ENCODE results near the gene F12.
A peak's percentile ranks its signal among the peaks of the same experiment; 100 is the strongest.

Gene F12

DNA sequence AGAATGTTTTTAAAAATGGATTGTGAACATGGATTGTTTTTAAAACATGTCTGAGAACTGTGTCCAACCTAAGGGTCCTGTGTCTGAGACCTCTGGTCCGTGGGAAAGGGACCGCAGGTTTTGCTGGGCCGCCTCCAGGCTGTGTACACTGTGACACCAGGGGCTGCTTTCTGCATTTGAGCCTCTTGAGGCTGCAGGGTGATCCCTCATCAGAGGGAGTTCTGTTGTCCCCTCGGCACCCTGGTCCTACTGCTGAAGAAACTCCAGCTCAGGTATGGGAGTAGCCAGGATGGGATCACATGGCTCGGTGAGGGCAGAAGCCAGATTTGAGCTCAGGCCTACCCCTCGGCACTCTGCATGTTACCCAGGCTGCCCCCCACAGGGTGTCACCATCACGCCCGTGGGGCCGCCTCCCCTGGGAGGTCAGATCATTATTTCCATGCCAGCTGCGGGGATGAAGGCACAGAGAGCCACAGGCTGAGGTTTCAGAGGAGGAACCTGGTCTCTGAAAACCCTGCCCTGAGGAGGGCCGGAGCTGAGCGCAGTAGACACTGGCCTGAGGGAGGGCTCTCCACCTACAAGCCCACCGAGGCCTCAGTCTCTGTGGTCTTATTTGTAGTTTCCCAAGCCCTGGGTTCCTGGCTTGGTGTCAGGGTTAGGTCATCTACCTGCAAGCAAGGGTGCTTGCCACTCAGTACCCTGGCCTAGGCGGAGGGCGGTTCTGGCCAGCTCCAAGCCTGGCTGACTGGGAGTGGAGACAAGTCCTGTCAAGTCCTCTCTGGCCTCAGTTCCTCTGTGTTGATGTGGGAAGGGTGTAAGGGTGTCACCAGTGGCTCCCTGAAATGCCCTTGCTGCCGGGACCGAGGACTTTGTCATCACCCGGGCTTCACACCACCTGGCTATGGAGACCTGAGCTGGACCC lies 40.0 kb upstream of the F12 start:
- no peak for DNase-seq (ENCODE audit: low spot score)
- TF ChIP-seq, protein P1, sequence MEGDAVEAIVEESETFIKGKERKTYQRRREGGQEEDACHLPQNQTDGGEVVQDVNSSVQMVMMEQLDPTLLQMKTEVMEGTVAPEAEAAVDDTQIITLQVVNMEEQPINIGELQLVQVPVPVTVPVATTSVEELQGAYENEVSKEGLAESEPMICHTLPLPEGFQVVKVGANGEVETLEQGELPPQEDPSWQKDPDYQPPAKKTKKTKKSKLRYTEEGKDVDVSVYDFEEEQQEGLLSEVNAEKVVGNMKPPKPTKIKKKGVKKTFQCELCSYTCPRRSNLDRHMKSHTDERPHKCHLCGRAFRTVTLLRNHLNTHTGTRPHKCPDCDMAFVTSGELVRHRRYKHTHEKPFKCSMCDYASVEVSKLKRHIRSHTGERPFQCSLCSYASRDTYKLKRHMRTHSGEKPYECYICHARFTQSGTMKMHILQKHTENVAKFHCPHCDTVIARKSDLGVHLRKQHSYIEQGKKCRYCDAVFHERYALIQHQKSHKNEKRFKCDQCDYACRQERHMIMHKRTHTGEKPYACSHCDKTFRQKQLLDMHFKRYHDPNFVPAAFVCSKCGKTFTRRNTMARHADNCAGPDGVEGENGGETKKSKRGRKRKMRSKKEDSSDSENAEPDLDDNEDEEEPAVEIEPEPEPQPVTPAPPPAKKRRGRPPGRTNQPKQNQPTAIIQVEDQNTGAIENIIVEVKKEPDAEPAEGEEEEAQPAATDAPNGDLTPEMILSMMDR (IDR thresholded peaks at IDR 0.05) = no peak
- H3K27ac ChIP-seq = no peak overlapping the region

DNA sequence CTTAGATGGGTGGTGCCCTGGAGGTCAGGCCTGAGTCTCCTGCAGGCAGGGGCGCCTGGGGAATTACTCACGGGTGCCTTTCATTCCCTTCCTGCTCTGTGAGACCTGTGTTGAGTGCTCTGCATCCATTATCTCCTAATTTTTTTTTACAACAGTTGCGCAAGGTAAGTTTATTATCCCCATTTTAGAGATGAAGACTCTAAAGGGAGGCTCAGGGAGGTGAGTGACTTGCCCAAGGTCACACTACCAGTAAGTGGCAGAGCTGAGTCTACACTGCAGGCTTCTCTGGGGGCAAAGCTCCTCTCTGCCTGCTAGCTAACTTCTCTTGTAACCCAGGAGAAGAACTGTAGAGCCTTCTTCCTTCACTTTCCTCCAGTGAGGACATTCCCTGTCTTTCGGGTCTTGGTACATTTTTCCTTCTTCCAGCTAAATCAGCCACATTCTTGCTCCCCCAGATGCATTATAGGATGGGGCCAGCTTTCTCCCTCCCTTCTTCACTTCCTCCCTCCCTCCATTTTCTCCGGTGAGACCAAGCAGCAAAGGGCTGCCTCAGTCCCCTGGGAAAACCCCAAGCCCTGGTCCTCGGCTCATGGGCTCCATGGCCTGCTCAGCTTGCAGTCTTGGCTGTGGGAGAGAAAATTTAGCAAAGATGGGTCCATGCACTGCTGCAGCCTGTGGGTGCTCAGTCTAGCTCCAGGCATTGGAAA lies 39.0 kb upstream of the F12 start:
- DNase-seq (ENCODE audit: low spot score) = no peak
- TF ChIP-seq, protein P1 (IDR thresholded peaks at IDR 0.05) = no peak
- H3K27ac ChIP-seq = no peak overlapping the region
- H3K4me3 ChIP-seq = no peak overlapping the region

More for the DNA sequence above, 40.0 kb upstream of the F12 start:
- no peak overlapping the region for H3K4me3 ChIP-seq

DNA sequence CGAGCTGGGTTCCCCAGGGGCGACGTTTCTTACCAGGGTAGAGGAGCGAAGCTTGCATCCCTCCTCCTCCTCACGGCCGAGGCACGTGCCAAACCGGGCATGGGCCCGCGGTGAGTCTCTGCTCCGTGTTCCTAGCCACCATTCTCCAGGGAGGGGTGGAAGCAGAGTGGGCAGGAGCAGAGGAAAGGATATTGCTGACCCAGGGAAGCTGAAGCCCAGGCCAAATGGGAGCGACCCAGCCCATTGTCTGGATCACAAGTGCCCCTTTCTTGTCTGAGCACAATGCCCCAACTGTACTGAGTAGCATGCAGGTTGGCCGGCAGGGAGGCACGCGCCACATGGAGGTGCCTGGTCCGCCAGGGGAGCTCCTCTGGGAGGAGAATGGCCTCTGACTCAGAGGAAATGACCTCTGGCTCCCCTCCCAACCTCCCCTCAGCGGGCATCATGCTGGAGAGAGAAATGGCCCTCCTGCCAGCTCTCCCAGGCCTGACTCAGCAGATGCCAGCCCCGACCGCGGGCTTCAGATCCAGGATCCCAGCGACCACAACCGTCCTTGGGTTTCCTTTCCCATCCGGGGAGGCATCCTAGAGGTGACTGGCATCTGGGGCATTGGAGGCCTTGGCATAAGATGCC lies 38.4 kb upstream of the F12 start:
- Histone ChIP-seq H3K27ac (no peak overlapping the region), H3K4me3 (peak overlapping the region; percentile 88)
- no peak for DNase-seq (ENCODE audit: low spot score)

DNA sequence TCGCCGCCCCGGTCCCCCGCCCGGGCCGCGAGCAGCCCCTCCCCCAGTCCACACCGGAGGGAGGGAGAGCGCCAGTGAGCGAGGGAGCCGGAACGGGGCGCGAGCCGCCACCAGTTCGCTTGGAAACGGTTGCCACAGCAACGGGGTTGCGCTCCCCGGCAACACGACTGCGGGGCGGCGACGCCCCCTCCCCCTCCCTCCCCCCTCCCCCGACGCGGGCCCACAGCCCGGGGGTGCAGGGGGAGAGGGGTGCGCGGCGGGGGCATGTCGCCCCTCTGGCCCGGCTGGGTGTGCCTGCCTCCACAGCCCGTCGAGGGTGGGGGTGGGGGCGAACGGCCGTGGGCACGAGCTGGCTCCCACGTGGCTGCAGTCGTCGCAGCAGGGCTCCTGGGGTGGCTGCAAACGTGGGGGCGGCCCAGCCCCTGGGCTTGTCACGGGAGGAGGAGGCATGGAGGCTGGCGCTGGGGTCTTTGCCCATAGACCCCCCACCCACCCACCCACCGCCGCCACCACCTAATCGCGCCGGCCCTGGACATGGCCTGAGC lies 37.8 kb upstream of the F12 start:
- TF ChIP-seq, protein P1 (IDR thresholded peaks at IDR 0.05) = no peak
- DNase-seq (ENCODE audit: low spot score) = no peak
- peak overlapping the region; percentile 88 for H3K4me3 ChIP-seq
- H3K27ac ChIP-seq = no peak overlapping the region

More for the DNA sequence above, 38.4 kb upstream of the F12 start:
- TF ChIP-seq, protein P1 (IDR thresholded peaks at IDR 0.05) = no peak

DNA sequence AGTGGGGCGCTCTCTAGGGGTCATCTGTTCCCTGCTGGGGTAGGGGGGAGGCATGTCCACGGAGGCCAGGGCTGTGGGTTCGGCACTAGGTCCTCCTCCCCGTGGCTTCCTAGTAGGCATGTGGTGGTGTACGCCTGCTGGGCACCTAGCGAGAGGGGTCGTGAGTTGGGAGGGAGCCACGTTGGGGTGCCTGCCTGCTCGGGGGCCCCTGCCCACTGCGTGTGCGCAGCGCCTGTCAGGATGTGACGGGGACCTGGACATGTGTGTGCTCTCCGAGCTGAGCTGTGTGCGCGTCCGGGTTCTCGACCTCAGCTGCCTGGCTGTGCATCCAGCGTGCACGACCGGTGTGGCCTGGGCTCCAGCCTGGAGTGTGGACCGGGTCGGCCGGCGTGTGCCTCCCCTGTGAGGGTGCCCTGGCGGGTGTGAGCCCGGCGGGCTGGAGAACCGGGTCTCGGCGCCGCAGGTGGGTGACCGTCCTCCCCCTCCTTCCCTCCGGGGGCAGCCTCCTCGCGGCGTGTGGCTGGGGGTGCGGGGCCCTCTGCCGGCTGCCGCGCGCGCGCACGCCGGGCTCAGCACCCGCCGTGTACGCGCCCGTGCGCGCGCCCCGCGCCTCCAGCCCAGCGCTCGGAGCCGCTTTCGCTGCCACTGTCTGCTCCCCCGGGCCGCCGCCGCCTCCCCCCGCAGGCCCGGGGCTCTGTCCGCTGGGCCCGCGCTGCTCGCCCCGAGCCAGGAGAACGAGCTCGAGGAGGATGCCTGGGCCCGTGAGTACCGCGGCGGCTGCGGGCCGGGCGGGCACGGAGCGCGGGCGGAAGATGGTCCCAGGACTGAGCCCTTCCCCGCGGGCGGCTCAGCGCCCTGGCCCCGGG lies 37.1 kb upstream of the F12 start, which contains the start of gene PRR7:
PRR7 (plus strand) TSS at position 615 of the 866 bp plus-strand sequence. CDS start 8,254 bp downstream, outside the sequence.
- H3K27ac ChIP-seq = no peak within 1 kb of the TSS
- TF ChIP-seq, protein P1 (IDR thresholded peaks at IDR 0.05) = no peak

DNA sequence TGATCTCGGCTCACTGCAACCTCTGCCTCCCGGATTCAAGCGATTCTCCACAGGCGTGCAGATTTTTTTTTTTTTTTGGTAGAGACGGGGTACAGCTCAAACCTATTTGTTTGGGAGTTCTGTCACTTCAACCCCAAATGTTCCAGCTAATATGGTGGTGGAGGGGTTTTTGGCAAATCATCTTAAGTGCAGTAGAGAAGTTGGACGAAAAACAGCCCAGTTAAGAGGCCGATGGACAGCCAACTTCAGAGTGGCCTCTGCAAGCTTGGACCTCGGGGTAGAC lies 36.5 kb upstream of the F12 start:
- no peak for DNase-seq (ENCODE audit: low spot score)
- no peak overlapping the region for H3K27ac ChIP-seq
- TF ChIP-seq, protein P1 (IDR thresholded peaks at IDR 0.05) = no peak
- H3K4me3 ChIP-seq = peak overlapping the region; percentile 88

More for the DNA sequence above, 37.1 kb upstream of the F12 start, which contains the start of gene PRR7:
- H3K4me3 ChIP-seq = peak within 1 kb of the TSS; percentile 88
- DNase-seq (ENCODE audit: low spot score) = no peak

Data from coronary artery (tissue), 2 donors.